Uterus (tissue), 4 donors: ENCODE results near the gene MARK2. TPM values are rescaled to one million over a fixed set of nuclear protein-coding genes. Genes with fewer than 3 reads are reported as not detected.

ENCODE experiments used
- DNase-seq, 2 donors: peaks; one replicate each; pipeline ENCODE4 v3.0.0-alpha.2; 2019 to 2020
- H3K27ac ChIP-seq, 2 donors: fragments of 200-600 bp; sonication (generic); 1 replicate in 1 of 2; 2 replicates in 1 of 2; pipeline ENCODE4 v1.5.1; 2016 to 2018
- H3K27me3 ChIP-seq, 2 donors: fragments of 200-600 bp; sonication (generic); one replicate each; pipeline ENCODE4 v1.5.1; 2018 to 2019; ENCODE audit warnings: control low read depth in 1 of 2
- H3K36me3 ChIP-seq, 2 donors: fragments of 200-600 bp; sonication (generic); one replicate each; pipeline ENCODE4 v1.5.1; 2019; ENCODE audit warnings: control low read depth in 1 of 2
- H3K4me1 ChIP-seq, 2 donors: fragments of 200-600 bp; sonication (generic); one replicate each; pipeline ENCODE4 v1.5.1; 2018 to 2019; ENCODE audit warnings: control low read depth in 1 of 2
- H3K4me3 ChIP-seq, 2 donors: fragments of 200-600 bp; sonication (generic); 1 replicate in 1 of 2; 2 replicates in 1 of 2; pipeline ENCODE4 v1.5.1; 2018 to 2019; ENCODE audit warnings: mild to moderate bottlenecking in 1 of 2
- H3K9me3 ChIP-seq, 2 donors: fragments of 200-600 bp; sonication (generic); one replicate each; pipeline ENCODE4 v1.5.1; 2019; ENCODE audit warnings: control low read depth in 1 of 2
- POLR2A ChIP-seq, 2 donors: fragments of 450-650 bp; IDR thresholded peaks; one replicate each; pipeline ENCODE4 v1.6.1; 2016; ENCODE audit warnings: antibody characterized with exemption in 2 of 2, mild to moderate bottlenecking in 1 of 2, moderate library complexity in 1 of 2
- intact Hi-C: fragments of 100-400 bp; cut with DNase I; formaldehyde crosslinking; loops from one replicate; pipeline ENCODE4 v1.15.1; 2023; ENCODE audit warnings: low total_unique reads
- total RNA-seq, 4 donors: library from RNA; depleted of rRNA in 3 of 4; stranded (reverse); fragments of >200 nt in 3 of 4; gene quantifications; one replicate each; pipeline versions ENCODE4 v1.1.0 to v1.2.4, GENCODE V29; 2014 to 2023
- TF ChIP-seq, protein P1 (sequence below), 4 experiments: fragments of 200-600 bp in 2 of 4; fragments of 450-650 bp in 2 of 4; sonication (generic) in 2 of 4; IDR thresholded peaks; one replicate each; pipeline ENCODE4 v1.5.1; 2016 to 2019; ENCODE audit warnings: antibody characterized with exemption in 4 of 4, mild to moderate bottlenecking in 2 of 4, moderate library complexity in 1 of 4
- donor health status: DM: yes; HTN: yes; CAD: no.

Gene MARK2
- total RNA-seq, 4 donors from 2014 or later: 6.9 to 36.5 (median 17.7) TPM

DNA sequence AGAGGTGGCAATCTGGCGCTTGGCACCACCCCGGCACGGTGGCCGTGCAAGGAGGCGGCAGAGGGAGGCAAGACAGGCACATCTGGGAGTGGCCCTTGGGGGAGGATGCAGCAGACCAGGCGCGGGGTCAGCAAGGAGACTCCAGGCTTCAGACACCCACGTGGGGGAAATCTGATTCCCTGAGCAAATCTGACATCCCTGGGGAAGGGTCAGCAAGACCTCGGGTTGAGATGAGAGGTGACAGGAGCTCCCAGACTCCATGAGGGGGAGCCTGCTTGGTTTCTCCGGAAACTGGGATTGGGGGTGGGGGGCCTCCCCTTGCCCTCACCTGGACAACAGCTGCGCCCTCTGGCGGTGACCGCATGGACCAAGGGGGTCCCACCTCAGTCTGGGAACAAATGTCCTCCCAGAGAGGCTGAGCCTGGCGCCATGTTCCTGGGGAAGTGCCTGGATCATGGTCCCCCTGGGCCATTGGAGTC, 82.1 kb downstream of the MARK2 start:
- H3K27ac ChIP-seq: peak overlapping the region in 1 of 2 donors; percentile 85

DNA sequence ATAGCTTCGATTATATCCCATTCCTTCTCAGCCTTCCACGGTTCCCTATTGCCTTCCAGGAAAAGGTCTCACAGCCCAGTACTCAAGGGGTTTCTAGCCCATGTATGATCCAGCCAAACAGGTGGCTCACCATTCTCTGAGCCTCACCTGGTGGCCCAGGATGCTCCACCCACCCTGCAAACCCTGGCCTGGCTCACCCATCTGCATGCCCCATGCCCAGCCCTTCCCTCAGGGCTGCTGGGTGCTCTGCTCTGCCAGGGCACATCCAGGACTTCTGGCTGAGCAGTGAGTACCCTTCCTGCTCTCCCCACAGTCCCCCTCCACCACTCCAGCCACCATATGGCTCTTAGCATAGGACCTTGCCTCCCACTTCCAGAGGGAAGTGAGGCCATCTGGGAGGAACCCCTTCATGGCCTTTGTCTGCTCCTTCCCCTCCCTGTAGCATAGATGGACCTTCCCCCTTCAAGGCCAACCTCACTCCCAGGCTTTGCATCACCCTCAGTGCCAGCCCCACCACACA, 83.8 kb downstream of the MARK2 start:
- Histone ChIP-seq H3K4me1 (peaks cover 0 to 19% of the 10 kb centered on the region in 2 donors), H3K4me3 (no peak overlapping the region), H3K27ac (no peak overlapping the region), H3K9me3 (no peaks in the 10 kb centered on the region), H3K36me3 (no peaks in the 10 kb centered on the region), H3K27me3 (no peaks in the 10 kb centered on the region)
- no peak for DNase-seq
- no peak for TF ChIP-seq POLR2A (IDR thresholded peaks at IDR 0.05)
- TF ChIP-seq, protein P1, sequence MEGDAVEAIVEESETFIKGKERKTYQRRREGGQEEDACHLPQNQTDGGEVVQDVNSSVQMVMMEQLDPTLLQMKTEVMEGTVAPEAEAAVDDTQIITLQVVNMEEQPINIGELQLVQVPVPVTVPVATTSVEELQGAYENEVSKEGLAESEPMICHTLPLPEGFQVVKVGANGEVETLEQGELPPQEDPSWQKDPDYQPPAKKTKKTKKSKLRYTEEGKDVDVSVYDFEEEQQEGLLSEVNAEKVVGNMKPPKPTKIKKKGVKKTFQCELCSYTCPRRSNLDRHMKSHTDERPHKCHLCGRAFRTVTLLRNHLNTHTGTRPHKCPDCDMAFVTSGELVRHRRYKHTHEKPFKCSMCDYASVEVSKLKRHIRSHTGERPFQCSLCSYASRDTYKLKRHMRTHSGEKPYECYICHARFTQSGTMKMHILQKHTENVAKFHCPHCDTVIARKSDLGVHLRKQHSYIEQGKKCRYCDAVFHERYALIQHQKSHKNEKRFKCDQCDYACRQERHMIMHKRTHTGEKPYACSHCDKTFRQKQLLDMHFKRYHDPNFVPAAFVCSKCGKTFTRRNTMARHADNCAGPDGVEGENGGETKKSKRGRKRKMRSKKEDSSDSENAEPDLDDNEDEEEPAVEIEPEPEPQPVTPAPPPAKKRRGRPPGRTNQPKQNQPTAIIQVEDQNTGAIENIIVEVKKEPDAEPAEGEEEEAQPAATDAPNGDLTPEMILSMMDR (IDR thresholded peaks at IDR 0.05): no peak
- intact Hi-C loops: no loop called here

More for the DNA sequence above, 82.1 kb downstream of the MARK2 start:
- DNase-seq: no peak
- Histone ChIP-seq H3K36me3 (no peaks in the 10 kb centered on the region), H3K9me3 (no peaks in the 10 kb centered on the region), H3K4me3 (no peak overlapping the region), H3K4me1 (peaks cover 0 to 30% of the 10 kb centered on the region in 2 donors), H3K27me3 (no peaks in the 10 kb centered on the region)
- intact Hi-C loops: no loop called here
- TF ChIP-seq POLR2A (IDR thresholded peaks at IDR 0.05): no peak
- TF ChIP-seq, protein P1 (IDR thresholded peaks at IDR 0.05): peak in 2 of 4 experiments; percentile 28 to 35

DNA sequence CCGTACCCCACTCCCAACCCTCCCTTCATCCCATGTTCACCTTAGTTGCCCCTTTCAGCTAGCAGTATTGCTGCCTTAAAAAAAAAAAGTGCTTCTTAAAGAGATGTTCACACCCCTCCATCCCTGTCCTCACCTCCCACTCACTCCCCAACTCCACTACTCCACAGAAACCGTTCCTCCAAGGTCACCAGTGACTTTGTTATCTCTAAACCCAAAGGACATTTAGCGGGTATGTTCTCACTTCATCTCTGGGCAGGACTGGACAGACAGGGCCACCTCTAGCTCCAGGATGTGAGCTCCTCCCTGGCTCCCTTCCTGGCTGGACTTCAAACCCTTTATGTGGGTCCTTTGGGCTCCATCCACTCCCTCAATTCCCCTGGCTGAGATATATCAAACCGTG, 84.4 kb downstream of the MARK2 start:
- H3K27ac ChIP-seq: no peak overlapping the region
- intact Hi-C loops: no loop called here
- H3K36me3 ChIP-seq: no peaks in the 10 kb centered on the region
- H3K9me3 ChIP-seq: no peaks in the 10 kb centered on the region
- H3K27me3 ChIP-seq: no peaks in the 10 kb centered on the region
- DNase-seq: no peak
- H3K4me1 ChIP-seq: peaks cover 0 to 19% of the 10 kb centered on the region in 2 donors
- no peak overlapping the region for H3K4me3 ChIP-seq
- TF ChIP-seq POLR2A (IDR thresholded peaks at IDR 0.05): no peak
- TF ChIP-seq, protein P1 (IDR thresholded peaks at IDR 0.05): no peak

DNA sequence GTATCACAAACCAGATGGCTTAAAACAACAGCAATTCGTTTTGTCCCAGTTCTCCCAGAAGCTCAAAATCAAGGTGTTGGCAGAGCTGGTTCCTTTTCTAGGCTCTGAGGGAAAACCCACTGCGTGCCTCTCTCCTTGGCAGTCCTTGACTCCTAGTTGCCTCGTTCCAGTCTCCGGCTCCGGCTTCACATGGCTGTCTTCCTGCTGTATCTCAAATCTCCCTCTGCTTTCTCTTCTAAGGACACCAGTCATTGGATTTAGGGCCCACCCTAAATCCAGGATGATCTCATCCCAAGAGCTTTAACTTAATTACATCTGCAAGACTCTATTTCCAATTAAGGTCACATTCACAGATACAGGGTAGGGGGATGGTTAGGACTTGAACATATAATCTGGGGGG, 90.7 kb downstream of the MARK2 start:
- no peak overlapping the region for H3K4me3 ChIP-seq
- intact Hi-C loops: no loop called here

DNA sequence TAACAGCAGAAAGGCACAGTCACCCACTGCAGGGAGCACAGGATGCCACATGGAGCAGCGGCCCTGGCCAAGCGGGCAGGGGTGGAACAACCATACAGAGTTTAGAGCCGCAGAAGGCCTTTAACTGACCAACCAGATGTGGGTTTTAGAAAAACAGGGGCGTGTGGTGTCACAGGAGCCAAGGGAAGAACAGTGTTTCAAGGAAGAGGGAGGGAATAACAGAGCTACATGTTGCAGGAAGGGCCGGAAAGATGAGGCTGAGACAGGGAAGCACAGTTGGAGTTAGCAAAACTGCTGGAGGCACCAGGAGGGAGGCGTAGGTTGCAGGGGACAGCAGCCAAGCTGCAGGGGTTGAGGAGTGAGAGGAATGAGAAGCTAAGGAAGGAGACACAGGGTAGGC, 92.1 kb downstream of the MARK2 start:
- TF ChIP-seq POLR2A (IDR thresholded peaks at IDR 0.05): no peak
- TF ChIP-seq, protein P1 (IDR thresholded peaks at IDR 0.05): no peak
- H3K27ac ChIP-seq: no peak overlapping the region

More for the DNA sequence above, 90.7 kb downstream of the MARK2 start:
- no peak for DNase-seq
- H3K27me3 ChIP-seq: no peaks in the 10 kb centered on the region
- H3K36me3 ChIP-seq: no peaks in the 10 kb centered on the region
- H3K27ac ChIP-seq: no peak overlapping the region
- no peaks in the 10 kb centered on the region for H3K4me1 ChIP-seq
- TF ChIP-seq, protein P1 (IDR thresholded peaks at IDR 0.05): no peak
- no peak for TF ChIP-seq POLR2A (IDR thresholded peaks at IDR 0.05)
- H3K9me3 ChIP-seq: no peaks in the 10 kb centered on the region

More for the DNA sequence above, 92.1 kb downstream of the MARK2 start:
- no peak for DNase-seq
- H3K27me3 ChIP-seq: no peaks in the 10 kb centered on the region
- no peaks in the 10 kb centered on the region for H3K36me3 ChIP-seq
- H3K4me3 ChIP-seq: no peak overlapping the region
- H3K4me1 ChIP-seq: no peaks in the 10 kb centered on the region
- no peaks in the 10 kb centered on the region for H3K9me3 ChIP-seq
- intact Hi-C loops: no loop called here
